HepG2 (cell line): ENCODE data around the gene EEF1AKMT3. TPM values are rescaled to one million over a fixed set of nuclear protein-coding genes. Genes with fewer than 3 reads are reported as not detected.

Experiments
- ATAC-seq: fragments of 200-7000 bp; cut with Tn5 transposase; 3 replicates; pipeline ENCODE4 v1.9.1; 2020; ENCODE audit warnings: mild to moderate bottlenecking, moderate library complexity
- BruUV-seq: library from RNA; stranded (reverse); fragments of 400-500 nt; replicated peaks from 2 replicates; lab custom pipeline; 2021; lab: Mats Ljungman, UMichigan
- CTCF ChIA-PET: fragments of 300-600 bp; formaldehyde crosslinking; extraction: SDS; loops from one replicate; lab custom pipeline; 2021; ENCODE audit warnings: low total read pairs, inconsistent platforms, low intra/inter-chr PET ratio; lab: Yijun Ruan, JAX
- POLR2A ChIA-PET: fragments of 350-600 bp; sonication (Branson Sonifier 250); formaldehyde crosslinking; loops from one replicate; lab custom pipeline; 2020; ENCODE audit warnings: antibody characterized with exemption, inconsistent platforms; lab: Yijun Ruan, JAX
- DNase-seq: peaks from one replicate; pipeline ENCODE4 v3.0.0-alpha.2; 2015; ENCODE audit warnings: low spot score
- FAIRE-seq: peaks from 3 replicates; lab custom pipeline; 2011; peaks lifted over from hg19 to GRCh38; lab: Jason Lieb, UNC
- H2AFZ ChIP-seq: one replicate; pipeline ENCODE4 v1.6.1; 2011; ENCODE audit warnings: low read length, inconsistent platforms
- H3K27ac ChIP-seq: fragments of 300-600 bp; 3 replicates; pipeline ENCODE4 v1.8.0; 2011; ENCODE audit warnings: mixed run types, mild to moderate bottlenecking, mixed read lengths, low read length, inconsistent platforms; ENCODE audit not compliant: insufficient read depth; ENCODE audit errors: extremely low read length
- H3K27me3 ChIP-seq, 2 experiments: fragments of 200-600 bp in 1 of 2; 2 replicates in 1 of 2; 3 replicates in 1 of 2; pipeline versions ENCODE4 v1.6.0 to v1.8.0; 2011; ENCODE audit warnings: low read length in 2 of 2, mild to moderate bottlenecking in 2 of 2, moderate library complexity in 2 of 2, inconsistent platforms in 1 of 2; ENCODE audit not compliant: insufficient read depth in 2 of 2, control insufficient read depth in 1 of 2
- H3K36me3 ChIP-seq, 2 experiments: fragments of 200-600 bp in 1 of 2; replicated peaks in 1 of 2; 2 replicates in 1 of 2; 3 replicates in 1 of 2; pipeline versions ENCODE4 v1.5.1 to v1.8.0; 2011; ENCODE audit warnings: low read length in 2 of 2, inconsistent platforms in 1 of 2; ENCODE audit not compliant: insufficient read depth in 2 of 2, control insufficient read depth in 1 of 2
- H3K4me1 ChIP-seq: 2 replicates; pipeline ENCODE4 v1.5.1; 2012; ENCODE audit warnings: low read length, inconsistent platforms; ENCODE audit not compliant: insufficient read depth
- H3K4me2 ChIP-seq: 2 replicates; pipeline ENCODE4 v1.6.0; 2011; ENCODE audit warnings: low read depth, low read length, inconsistent platforms
- H3K4me3 ChIP-seq, 3 experiments: fragments of 200-600 bp in 1 of 3; sonication (generic), shearing (Covaris generic) in 1 of 3; replicated peaks in 1 of 3; 2 replicates each; pipeline ENCODE4 v1.5.1; 2011 to 2016; ENCODE audit warnings: low read length in 3 of 3, inconsistent platforms in 2 of 3, low read depth in 2 of 3, mild to moderate bottlenecking in 2 of 3, control low read depth in 1 of 3, mixed read lengths in 1 of 3; ENCODE audit not compliant: insufficient read depth in 1 of 3
- H3K79me2 ChIP-seq: one replicate; pipeline ENCODE4 v1.6.1; 2011; ENCODE audit warnings: low read length, inconsistent platforms; ENCODE audit not compliant: insufficient read depth
- H3K9ac ChIP-seq: 2 replicates; pipeline ENCODE4 v1.6.0; 2011; ENCODE audit warnings: mild to moderate bottlenecking, low read depth, low read length, inconsistent platforms; ENCODE audit not compliant: insufficient read depth
- H3K9me3 ChIP-seq: 2 replicates; pipeline ENCODE4 v1.5.1; 2012; ENCODE audit warnings: mild to moderate bottlenecking, low read length
- H4K20me1 ChIP-seq: 2 replicates; pipeline ENCODE4 v1.6.0; 2011; ENCODE audit warnings: inconsistent platforms, mild to moderate bottlenecking, low read length, moderate library complexity; ENCODE audit not compliant: insufficient read depth
- AKAP8 ChIP-seq: sonication (generic); formaldehyde crosslinking; IDR thresholded peaks from 2 replicates; pipeline ENCODE4 v1.5.1; 2020; ENCODE audit warnings: mild to moderate bottlenecking, missing genetic modification reagents
- CCDC6 ChIP-seq: sonication (generic); formaldehyde crosslinking; IDR thresholded peaks from 2 replicates; pipeline ENCODE4 v1.8.1; 2022; ENCODE audit warnings: mild to moderate bottlenecking, missing genetic modification reagents, moderate library complexity
- ELK4 ChIP-seq: sonication (generic); formaldehyde crosslinking; IDR thresholded peaks from 2 replicates; pipeline ENCODE4 v1.9.0; 2021; ENCODE audit warnings: missing genetic modification reagents, borderline replicate concordance
- GPN1 ChIP-seq: sonication (generic); formaldehyde crosslinking; IDR thresholded peaks from 2 replicates; pipeline ENCODE4 v1.5.1; 2020; ENCODE audit warnings: missing genetic modification reagents, borderline replicate concordance
- LBX2 ChIP-seq: sonication (generic); formaldehyde crosslinking; IDR thresholded peaks from 2 replicates; pipeline ENCODE4 v1.5.0; 2020; ENCODE audit warnings: missing genetic modification reagents, mild to moderate bottlenecking, borderline replicate concordance
- PATZ1 ChIP-seq: sonication (generic); formaldehyde crosslinking; IDR thresholded peaks from 2 replicates; pipeline ENCODE4 v1.4.0; 2020; ENCODE audit warnings: missing genetic modification reagents
- ZFP90 ChIP-seq: sonication (generic); formaldehyde crosslinking; IDR thresholded peaks from 2 replicates; pipeline ENCODE4 v1.8.0; 2022; ENCODE audit warnings: missing genetic modification reagents, mild to moderate bottlenecking, inconsistent platforms, borderline replicate concordance
- ZNF407 ChIP-seq: sonication (generic); formaldehyde crosslinking; IDR thresholded peaks from one replicate; pipeline ENCODE4 v1.5.1; 2020; ENCODE audit warnings: mild to moderate bottlenecking, missing genetic modification reagents; ENCODE audit errors: not compliant biosample characterization
- ZNF441 ChIP-seq: sonication (generic); formaldehyde crosslinking; IDR thresholded peaks from 2 replicates; pipeline ENCODE4 v1.7.0; 2021; ENCODE audit warnings: missing genetic modification reagents, borderline replicate concordance
- ZNF839 ChIP-seq: sonication (generic); formaldehyde crosslinking; IDR thresholded peaks from 2 replicates; pipeline ENCODE4 v1.4.0; 2020; ENCODE audit warnings: missing genetic modification reagents, mild to moderate bottlenecking, borderline replicate concordance
- ZNF850 ChIP-seq: sonication (generic); formaldehyde crosslinking; conservative IDR thresholded peaks from 2 replicates; pipeline ENCODE4 v1.9.0; 2021; ENCODE audit warnings: mild to moderate bottlenecking, missing genetic modification reagents
- ZNF879 ChIP-seq: sonication (generic); formaldehyde crosslinking; IDR thresholded peaks from 2 replicates; pipeline ENCODE4 v1.8.1; 2023; ENCODE audit warnings: missing genetic modification reagents
- WGBS: methylation state at CpG from one replicate; pipeline ENCODE4 v1.1.6; 2017; ENCODE audit warnings: low lambda C conversion rate; 5-methylcytosine and 5-hydroxymethylcytosine counted together
- in situ Hi-C: cut with HindIII; loops from 2 replicates; pipeline ENCODE4 v1.10.0; 2017; ENCODE audit warnings: low pct_unique_long_range_greater_than_20kb; ENCODE audit not compliant: extremely low pct_ligation_motif_present
- intact Hi-C: fragments of 100-400 bp; cut with micrococcal nuclease; formaldehyde crosslinking; loops from one replicate; pipeline ENCODE4 v1.10.0; 2022; ENCODE audit not compliant: unreplicated experiment
- polyA plus RNA-seq, 8 experiments: library from polyadenylated mRNA; depleted of rRNA in 3 of 8; stranded (reverse) in 7 of 8; unstranded in 1 of 8; fragments of >200 nt; fragmentation: Illumina TruSeq in 4 of 8; extraction: Trizol in 4 of 8; gene quantifications; 2 replicates each; pipeline versions ENCODE4 v1.2.1 to v1.2.3, GENCODE V29; 2011 to 2016; ENCODE audit warnings: low read depth in 4 of 8, missing spikeins in 1 of 8, mixed read lengths in 1 of 8; ENCODE audit not compliant: insufficient read depth in 1 of 8
- total RNA-seq, 5 experiments: library from RNA; depleted of rRNA; stranded (reverse); fragments of >200 nt; fragmentation: Illumina TruSeq; extraction: Trizol; gene quantifications; 2 replicates each; pipeline ENCODE4 v1.2.3, GENCODE V29; 2016; ENCODE audit warnings: low read depth in 1 of 5

Gene EEF1AKMT3
- total and polyA plus RNA-seq, 2 of the 13 experiments (the other 11 are each of a cell fraction or from before 2014, with no cell fraction given) = 4.7 to 11.4 TPM

- no peak for ATAC-seq
- no peak for DNase-seq
- ChIA-PET POLR2A (no interaction called here), CTCF (no interaction called here)
- H3K27ac ChIP-seq = no peak overlapping the region
- no peak overlapping the region for H3K4me2 ChIP-seq
- in situ Hi-C loops = no loop called here
- no peaks in the 10 kb centered on the region; a peak in 1 of 5 replicates for H3K27me3 ChIP-seq
- WGBS = 98% methylated on average over 7 of the region's 7 CpGs
- no peak overlapping the region for H3K4me3 ChIP-seq
- no TSS peak for BruUV-seq
- no peak overlapping the region for H2AFZ ChIP-seq
- peaks cover 4 to 7% of the 10 kb centered on the region in 2 experiments; a peak in 4 of 5 replicates for H3K36me3 ChIP-seq
- H3K4me1 ChIP-seq = peaks cover 18% of the 10 kb centered on the region
- no peak overlapping the region for H3K9ac ChIP-seq
- H3K9me3 ChIP-seq = no peaks in the 10 kb centered on the region
- intact Hi-C loops = no loop called here
- no peak for FAIRE-seq
- peaks cover 4% of the 10 kb centered on the region for H3K79me2 ChIP-seq
- H4K20me1 ChIP-seq = no peaks in the 10 kb centered on the region
- no peak for TF ChIP-seq GPN1 (CRISPR knock-in tag)
- TF ChIP-seq ZNF879 (CRISPR knock-in tag) = no peak
- no peak for TF ChIP-seq ZNF839 (CRISPR knock-in tag)
- no peak for TF ChIP-seq ZNF407 (CRISPR knock-in tag)
- no peak for TF ChIP-seq ZNF850 (CRISPR knock-in tag)
- TF ChIP-seq CCDC6 (CRISPR knock-in tag) = no peak
- no peak for TF ChIP-seq PATZ1 (CRISPR knock-in tag)
- no peak for TF ChIP-seq AKAP8
- no peak for TF ChIP-seq LBX2 (CRISPR knock-in tag)
- no peak for TF ChIP-seq ELK4 (CRISPR knock-in tag)
- TF ChIP-seq ZFP90 (CRISPR knock-in tag) = no peak
- no peak for TF ChIP-seq ZNF441 (CRISPR knock-in tag)
Observed at GRCh38 chr12:57777367-57777766, 5.0 kb downstream of the EEF1AKMT3 start.
